Upper lobe of right lung (tissue), 1 donor: Measurements from ENCODE around the gene RASAL2. TPM values are rescaled to one million over a fixed set of nuclear protein-coding genes. Genes with fewer than 3 reads are reported as not detected.

ENCODE experiments used
- ATAC-seq: fragments of 200-7000 bp; cut with Tn5 transposase; one replicate; pipeline ENCODE4 v1.9.1; 2020; ENCODE audit warnings: mild to moderate bottlenecking, moderate library complexity
- DNase-seq: peaks from one replicate; pipeline ENCODE4 v3.0.0-alpha.2; 2020
- H3K27ac ChIP-seq: fragments of 200-600 bp; one replicate; pipeline ENCODE4 v1.8.0; 2022
- H3K27me3 ChIP-seq: fragments of 200-600 bp; one replicate; pipeline ENCODE4 v1.8.0; 2022; ENCODE audit warnings: mild to moderate bottlenecking
- H3K36me3 ChIP-seq: fragments of 200-600 bp; one replicate; pipeline ENCODE4 v1.8.0; 2022
- H3K4me1 ChIP-seq: fragments of 200-600 bp; one replicate; pipeline ENCODE4 v1.8.0; 2022
- H3K4me3 ChIP-seq: fragments of 200-600 bp; one replicate; pipeline ENCODE4 v1.8.0; 2022; ENCODE audit warnings: mild to moderate bottlenecking
- H3K9me3 ChIP-seq: fragments of 200-600 bp; one replicate; pipeline ENCODE4 v1.8.0; 2022
- CTCF ChIP-seq: fragments of 200-600 bp; IDR thresholded peaks from one replicate; pipeline ENCODE4 v1.8.0; 2022; ENCODE audit warnings: antibody characterized with exemption
- intact Hi-C: fragments of 100-400 bp; cut with DNase I; formaldehyde crosslinking; loops from one replicate; pipeline ENCODE4 v1.11.0; 2022
- total RNA-seq: library from RNA; stranded (reverse); fragmentation: NEBNext Ultra II Directional; extraction: Animal tissue kit (Norgen Biotek cat#: 25700); gene quantifications from one replicate; pipeline ENCODE4 v1.2.1, GENCODE V29; 2021
- donor health status: DM: no; HTN: yes; CAD: no; lungs with severe emphysema.

Gene RASAL2
- total RNA-seq, 1 donor from 2014 or later = 39.4 TPM

- Histone ChIP-seq H3K36me3 (no peaks in the 10 kb centered on the region), H3K27ac (peak overlapping the region; percentile 87), H3K27me3 (no peaks in the 10 kb centered on the region), H3K9me3 (no peaks in the 10 kb centered on the region), H3K4me3 (peak overlapping the region; percentile 94), H3K4me1 (peaks cover 20% of the 10 kb centered on the region)
- DNase-seq (no peak), ATAC-seq (no peak)
- TF ChIP-seq CTCF = no peak
- intact Hi-C loops = no loop called here
Observed at GRCh38 chr1:178094739-178095645, 1.1 kb downstream of the RASAL2 start.

DNA sequence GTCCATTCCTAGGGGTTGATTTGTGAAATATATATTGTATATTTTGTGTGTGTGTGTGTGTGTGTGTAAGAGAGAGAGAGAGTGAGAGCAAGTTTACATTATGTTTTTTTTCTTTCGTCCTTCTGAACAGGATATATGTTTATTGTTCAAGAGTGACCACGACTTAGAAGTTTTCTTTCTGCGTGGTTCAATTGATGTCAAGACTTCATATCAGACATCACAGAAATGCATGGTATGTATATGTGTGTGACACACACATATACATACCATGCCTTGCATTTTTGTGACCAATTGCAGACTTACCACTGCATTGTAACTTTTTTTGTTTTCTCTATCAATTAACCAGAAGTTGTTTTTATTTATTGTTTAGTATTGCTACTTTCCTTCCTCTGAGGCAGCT lies 2.5 kb downstream of the RASAL2 start:
- no peaks in the 10 kb centered on the region for H3K9me3 ChIP-seq
- peak overlapping the region; percentile 94 for H3K4me3 ChIP-seq
- DNase-seq = no peak
- H3K4me1 ChIP-seq = peaks cover 27% of the 10 kb centered on the region
- no peak for ATAC-seq
- intact Hi-C loops = no loop called here
- H3K27me3 ChIP-seq = no peaks in the 10 kb centered on the region
- H3K36me3 ChIP-seq = no peaks in the 10 kb centered on the region
- TF ChIP-seq CTCF = no peak
- H3K27ac ChIP-seq = peak overlapping the region; percentile 87

GRCh38 chr1:178098262-178098661 lies 4.4 kb downstream of the RASAL2 start:
- H3K36me3 ChIP-seq = no peaks in the 10 kb centered on the region
- TF ChIP-seq CTCF = no peak
- H3K9me3 ChIP-seq = no peaks in the 10 kb centered on the region
- H3K27me3 ChIP-seq = no peaks in the 10 kb centered on the region
- peak overlapping the region; percentile 12 for H3K4me3 ChIP-seq
- H3K27ac ChIP-seq = no peak overlapping the region
- H3K4me1 ChIP-seq = peaks cover 21% of the 10 kb centered on the region
- ATAC-seq = no peak
- no peak for DNase-seq
- intact Hi-C loops = no loop called here

DNA sequence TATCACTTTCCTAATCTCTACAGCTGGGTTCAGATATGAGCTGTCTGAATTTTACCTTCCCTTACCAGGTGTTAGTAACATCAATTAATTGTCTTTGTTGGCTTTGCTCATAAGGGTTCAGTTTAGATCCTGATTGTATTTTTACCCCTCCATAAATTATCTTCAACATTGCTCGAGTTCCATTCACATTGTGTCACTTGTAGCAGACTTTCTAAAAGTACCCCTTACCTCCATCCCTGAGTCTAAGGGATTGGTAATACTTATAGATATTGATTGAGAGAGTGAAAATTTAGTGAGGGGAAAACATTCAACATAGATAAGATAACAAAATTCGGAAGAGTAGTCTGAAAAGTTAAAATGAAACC lies 7.3 kb downstream of the RASAL2 start:
- no peak for TF ChIP-seq CTCF
- Histone ChIP-seq H3K36me3 (no peaks in the 10 kb centered on the region), H3K4me3 (no peak overlapping the region), H3K4me1 (peaks cover 19% of the 10 kb centered on the region), H3K27me3 (no peaks in the 10 kb centered on the region), H3K9me3 (no peaks in the 10 kb centered on the region), H3K27ac (no peak overlapping the region)
- ATAC-seq = no peak
- intact Hi-C loops = no loop called here
- no peak for DNase-seq

- Histone ChIP-seq H3K27ac (no peak overlapping the region), H3K4me3 (no peak overlapping the region), H3K27me3 (no peaks in the 10 kb centered on the region), H3K36me3 (no peaks in the 10 kb centered on the region), H3K9me3 (no peaks in the 10 kb centered on the region), H3K4me1 (peaks cover 19% of the 10 kb centered on the region)
- TF ChIP-seq CTCF = no peak
- intact Hi-C loops = no loop called here
- ATAC-seq (no peak), DNase-seq (no peak)
Observed at GRCh38 chr1:178101654-178102053, 7.8 kb downstream of the RASAL2 start.
